GM18868 (cell line): ENCODE data around the gene CCDC177.
A peak's percentile ranks its signal among the peaks of the same experiment; 100 is the strongest.

Source experiments
- ATAC-seq: cut with Tn5 transposase; IDR thresholded peaks from one replicate; pipeline ENCODE4 v1.9.1; 2021; ENCODE audit warnings: mild to moderate bottlenecking, moderate library complexity; ENCODE audit not compliant: unreplicated experiment

The CCDC177 gene

DNA sequence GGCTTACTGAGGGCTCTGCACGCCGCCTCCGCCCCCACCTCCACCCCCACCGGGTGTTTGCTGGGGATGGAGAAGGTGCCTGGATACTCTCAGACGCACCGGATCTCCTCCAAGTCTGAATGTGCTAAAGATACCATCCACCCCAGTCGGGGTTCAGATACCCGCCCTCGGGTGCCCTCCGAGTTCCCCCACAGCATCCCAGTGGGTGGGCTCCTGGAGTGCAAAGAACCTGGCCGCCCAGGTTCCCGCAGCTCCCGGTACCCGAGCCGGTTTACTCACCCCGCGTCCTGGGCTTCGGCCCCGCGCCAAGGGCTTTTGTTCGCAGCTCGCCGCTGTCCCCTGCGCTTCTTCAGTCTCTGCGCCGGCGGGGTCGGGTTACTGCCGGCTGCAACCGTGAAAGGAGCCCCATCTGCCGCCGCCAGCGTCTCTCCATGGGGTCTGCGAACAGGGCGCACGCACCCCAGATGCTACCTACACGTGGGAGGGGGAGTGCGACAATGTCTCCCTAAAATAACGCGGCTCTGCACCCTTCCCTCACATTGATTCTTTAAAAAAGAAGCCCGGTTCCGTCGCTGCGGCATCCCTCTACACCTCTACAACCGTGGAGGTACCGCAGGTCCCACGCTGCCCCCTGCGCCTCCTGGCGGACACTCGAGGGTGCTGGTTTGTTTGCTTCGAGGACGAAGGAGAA is at the start of gene CCDC177:
Gene CCDC177, minus strand, starts transcription at position 609 of the 691 bp plus-strand sequence. CDS start 1,249 bp downstream, outside the sequence.
- ATAC-seq = no peak

- ATAC-seq = no peak
These were observed 49.5 kb upstream of the CCDC177 start for GRCh38 chr14:69624136-69624535.

- ATAC-seq = no peak
These were observed 46.3 kb upstream of the CCDC177 start for GRCh38 chr14:69620981-69621380.

DNA sequence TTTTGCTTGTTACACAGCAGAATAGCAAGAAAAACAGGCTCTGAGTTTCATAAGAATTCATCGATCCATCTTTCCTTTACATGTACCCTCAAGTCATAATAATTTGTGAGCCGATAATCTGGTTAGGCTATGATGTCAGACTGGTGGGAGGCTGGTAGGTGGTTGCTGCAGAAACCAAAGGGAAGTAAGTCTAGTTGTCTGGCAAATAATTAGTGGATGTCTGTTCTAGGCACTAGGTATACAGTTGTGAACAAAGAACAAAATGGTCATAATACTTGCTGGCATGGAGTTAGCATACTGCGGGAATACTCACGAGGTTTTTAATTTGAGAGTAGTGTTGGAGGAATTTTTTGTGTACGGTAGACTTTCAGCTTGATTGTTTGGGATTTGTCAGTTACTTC is 45.5 kb upstream of the CCDC177 start:
- ATAC-seq = no peak

DNA sequence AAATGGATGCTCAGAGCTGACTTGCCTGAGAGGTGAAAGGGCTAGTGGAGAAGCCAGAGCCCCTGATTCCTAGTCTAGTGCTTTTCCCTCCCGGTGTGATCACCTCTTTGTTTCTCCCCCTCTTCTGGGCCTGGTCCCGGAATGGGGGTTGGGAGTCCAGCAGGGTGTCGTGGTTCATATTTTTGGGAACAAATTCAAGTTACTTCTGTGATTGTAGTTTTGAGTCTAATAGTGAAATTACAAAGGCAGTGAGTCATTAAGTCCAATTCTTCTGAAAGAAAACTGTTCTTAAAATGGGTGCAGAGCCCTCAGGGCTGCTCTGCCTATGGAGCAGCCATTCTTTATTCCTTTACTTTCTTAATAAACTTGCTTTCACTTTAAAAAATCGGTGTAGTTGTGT is 44.3 kb upstream of the CCDC177 start:
- ATAC-seq = no peak

DNA sequence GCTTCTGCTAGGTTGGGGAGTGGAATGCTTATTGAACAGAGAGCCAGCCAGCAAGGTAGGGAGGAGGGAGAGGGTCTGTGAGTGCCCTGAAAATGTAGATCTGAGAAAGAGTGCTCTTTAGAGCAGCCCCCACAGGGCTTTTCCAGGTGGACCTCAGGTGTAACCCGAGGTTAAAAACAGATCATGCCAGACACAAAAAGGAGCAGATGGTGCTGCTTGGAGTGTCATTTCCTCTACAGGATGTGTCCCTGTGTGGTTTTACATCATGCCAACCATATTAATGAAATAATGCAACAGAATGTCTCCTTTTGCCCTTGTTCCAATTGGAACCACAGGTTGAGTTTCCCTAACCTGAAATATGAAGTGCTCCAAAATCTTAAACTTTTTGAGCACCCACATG is 43.1 kb upstream of the CCDC177 start:
- no peak for ATAC-seq

DNA sequence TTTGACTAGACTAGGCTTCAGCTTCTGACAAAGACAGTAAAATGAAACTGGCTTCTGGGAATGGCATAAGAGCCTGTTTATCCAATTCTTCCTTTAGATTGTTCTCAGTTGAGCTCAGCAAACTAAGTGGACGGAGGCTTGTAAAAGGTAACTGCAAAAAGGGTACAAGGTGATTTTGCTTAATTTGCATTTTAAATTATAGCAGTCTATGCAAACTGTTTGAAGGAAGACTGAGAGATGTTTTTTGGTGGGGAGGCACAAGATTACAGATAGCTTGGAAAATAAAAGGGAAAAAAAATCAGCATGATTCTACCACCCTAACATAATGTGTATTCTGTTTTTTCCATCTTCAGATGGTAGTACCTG is 41.7 kb upstream of the CCDC177 start:
- no peak for ATAC-seq

DNA sequence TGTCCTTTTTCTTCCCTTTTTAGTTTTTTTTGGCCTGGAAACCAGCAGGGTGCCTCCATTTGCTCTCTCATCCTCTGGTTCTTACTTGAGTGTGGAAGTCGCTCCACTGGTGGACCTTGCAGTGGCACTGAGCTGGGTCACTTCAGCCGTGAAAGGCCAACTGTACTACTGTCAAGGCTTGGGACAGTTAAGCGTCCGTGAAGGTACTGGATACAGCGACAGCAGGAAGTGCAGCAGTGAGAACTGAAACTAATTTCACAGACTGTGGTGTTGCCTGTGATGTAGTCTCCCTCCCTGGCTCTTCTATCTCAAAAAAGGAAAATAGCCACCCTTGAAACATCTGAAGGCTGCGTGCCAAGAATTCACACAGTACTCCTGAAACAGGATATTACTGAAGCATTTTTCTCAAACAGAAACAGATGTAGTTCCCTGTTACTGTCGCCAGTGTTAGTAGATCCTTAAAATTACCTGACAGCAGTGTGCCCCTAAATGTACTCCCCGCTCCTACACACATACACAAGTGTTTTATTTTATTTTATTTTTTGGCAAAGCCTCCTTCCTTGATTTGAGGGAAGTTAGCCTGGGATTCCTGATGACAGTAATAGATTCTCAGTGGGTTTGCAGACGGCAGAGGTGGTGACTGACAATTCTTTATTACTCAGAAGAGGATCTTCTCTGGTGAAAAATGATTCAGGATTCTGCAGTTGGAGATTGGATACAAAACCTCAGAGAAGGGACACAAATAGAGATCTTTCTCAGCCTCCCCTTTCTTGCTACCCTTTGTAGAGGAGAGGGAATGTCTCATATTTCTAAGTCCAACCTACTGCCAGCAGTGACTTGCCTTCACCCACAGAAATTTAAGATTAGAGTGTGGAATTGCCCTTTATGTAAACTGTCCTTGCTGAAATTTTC is 41.1 kb upstream of the CCDC177 start:
- peak; percentile 56 for ATAC-seq

DNA sequence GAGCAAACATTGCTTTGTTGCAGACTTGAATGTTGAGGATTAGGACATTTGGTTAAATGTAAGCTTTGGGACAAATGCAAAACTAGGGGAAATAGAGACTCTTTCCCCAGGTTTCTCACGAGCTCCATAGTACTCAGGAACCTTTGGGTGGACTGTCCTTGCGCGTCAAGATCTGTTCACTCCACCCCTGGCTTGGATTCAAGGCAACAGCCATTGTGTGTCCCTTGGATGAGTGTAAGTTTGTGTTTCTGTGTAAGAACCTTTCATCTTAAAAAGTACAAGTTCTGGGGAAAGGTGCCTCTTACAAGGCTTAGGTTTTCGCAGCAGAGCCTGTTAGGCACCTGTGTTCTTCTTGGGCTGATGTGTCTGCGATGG is 40.4 kb upstream of the CCDC177 start:
- peak; percentile 2 for ATAC-seq

DNA sequence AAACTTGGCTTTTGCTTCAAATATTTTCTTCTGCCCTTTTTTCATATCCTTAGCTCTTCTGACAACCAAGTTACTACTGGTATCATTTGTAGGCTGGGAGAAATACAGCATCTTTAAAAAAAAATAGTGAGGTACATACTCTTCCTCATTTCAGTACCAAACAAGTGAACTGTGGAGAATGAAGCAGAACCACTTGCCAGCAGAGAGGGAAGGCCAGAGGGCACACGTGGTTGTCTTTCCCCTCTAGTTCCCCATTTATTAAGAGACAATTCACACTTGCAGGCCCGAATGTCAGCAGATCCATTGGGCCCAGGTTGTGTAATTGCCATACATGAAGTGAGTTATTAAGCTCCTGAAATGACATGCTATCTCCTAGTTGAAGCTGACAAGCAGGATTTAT is 39.9 kb upstream of the CCDC177 start:
- no peak for ATAC-seq

GRCh38 chr14:69613312-69614073 is 38.8 kb upstream of the CCDC177 start:
- ATAC-seq = no peak

DNA sequence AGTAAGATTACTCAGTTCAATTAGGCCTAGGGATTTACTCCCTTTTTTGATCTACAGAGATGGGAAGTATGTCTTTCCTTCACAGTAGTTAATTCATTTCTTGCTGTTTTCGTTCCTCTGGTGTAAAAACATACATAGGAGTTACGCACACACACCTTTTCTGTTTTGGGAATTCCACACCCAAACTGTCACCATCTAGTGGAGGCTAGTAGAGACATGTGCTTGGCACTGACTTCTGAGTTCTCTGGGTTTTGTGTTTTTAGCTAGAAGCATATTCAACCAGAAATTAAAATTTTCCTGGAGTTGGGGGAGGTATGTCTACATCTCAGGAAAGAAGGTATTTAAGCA is 38.1 kb upstream of the CCDC177 start:
- ATAC-seq = no peak

DNA sequence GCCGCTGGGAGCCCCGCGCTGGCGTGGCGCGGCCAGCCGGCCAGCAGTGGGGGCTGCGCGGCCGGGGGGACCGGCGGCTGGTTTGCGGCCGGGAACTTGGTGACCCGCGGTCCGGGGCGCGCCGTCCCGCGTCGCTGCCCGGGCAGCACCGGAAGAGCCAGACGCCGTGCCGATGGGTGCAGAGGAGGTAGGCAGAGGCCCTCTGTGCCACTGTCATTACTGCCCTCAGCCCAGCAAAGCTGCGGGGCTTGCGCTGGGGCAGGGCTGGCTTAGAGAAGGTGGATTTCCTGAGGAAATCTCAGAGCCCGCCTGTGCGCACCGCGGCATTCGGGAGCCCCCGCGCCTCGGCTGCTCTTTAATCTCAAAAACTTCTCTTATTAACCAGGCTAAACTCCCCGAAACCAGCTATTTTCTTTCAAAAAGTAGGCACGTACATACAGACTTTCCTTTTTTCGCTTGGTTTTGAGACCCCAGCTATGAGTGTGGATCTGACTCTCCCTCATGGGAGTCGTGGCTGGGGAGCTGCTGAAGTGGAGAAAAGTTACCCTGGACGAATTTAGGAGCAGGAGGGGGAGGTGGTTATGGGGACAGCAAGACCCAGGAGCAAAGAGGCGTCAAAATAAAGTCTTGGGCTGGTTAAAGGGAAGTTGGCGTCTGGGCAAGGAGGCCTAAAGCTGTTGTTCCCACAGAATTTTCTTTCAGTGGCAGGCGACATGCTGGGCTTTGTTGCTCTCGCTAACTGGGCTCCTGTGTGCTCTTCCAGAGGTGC is 37.5 kb upstream of the CCDC177 start:
- ATAC-seq = no peak

GRCh38 chr14:69611172-69612013 is 36.7 kb upstream of the CCDC177 start, which contains the start of gene SUSD6:
Gene SUSD6 (plus strand): TSS chr14:69611596. CDS start chr14:69658593, 46,997 bp downstream.
- ATAC-seq = peak; percentile 66

DNA sequence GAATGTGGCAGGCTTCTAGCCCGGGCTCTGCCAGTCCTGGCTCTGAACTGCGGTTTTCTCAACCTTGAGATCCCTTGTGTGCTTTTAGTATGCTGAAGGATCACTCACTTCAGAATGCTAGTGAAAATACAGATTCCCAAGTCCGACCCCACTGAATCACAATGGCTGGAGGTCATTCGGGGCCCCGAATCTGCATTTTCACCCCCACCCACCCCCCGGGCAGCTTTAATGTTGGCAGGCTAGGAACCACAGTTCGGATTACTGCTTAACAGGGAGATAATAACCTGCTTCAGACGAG is 36.2 kb upstream of the CCDC177 start:
- ATAC-seq = no peak

DNA sequence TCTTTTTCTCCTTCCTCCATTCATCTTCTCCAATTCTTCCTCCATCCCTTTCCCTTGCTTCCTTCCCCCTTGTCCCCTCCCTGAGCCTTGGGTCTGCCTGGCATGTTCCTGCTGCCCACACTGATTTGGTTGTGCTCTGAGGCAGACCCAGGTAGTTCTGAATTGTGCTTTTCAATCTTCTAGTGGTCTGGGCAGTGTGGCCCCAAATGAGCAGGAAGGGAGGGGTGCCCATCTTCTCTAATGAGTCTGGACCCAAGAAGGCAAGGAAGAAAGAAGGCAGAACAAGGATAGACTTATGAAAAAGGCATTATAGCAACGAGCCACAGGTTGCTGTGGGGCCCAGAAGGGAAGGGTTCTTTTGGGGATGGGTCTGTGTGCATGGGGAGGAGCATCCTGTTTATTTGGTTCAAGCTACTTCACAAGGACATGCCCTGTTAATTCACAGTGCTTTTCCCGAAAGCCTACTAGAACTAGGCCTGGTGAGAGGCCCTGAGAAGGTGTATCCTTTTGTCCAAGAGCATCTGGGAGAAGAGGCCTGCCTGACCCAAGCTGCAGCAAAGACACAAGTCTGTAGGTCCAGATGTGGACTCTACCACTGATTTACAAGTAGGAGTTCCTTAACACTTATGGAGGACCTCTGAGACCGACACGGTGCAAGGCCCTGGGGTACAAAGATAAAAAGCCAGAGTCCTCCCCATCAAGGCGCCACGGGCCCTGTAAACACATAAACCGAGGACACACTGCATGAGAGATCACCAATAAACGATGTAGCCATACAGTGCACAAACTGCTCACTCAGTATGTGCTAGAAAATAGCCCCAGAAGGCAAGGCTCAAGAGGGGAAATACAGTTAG is 35.6 kb upstream of the CCDC177 start:
- no peak for ATAC-seq

DNA sequence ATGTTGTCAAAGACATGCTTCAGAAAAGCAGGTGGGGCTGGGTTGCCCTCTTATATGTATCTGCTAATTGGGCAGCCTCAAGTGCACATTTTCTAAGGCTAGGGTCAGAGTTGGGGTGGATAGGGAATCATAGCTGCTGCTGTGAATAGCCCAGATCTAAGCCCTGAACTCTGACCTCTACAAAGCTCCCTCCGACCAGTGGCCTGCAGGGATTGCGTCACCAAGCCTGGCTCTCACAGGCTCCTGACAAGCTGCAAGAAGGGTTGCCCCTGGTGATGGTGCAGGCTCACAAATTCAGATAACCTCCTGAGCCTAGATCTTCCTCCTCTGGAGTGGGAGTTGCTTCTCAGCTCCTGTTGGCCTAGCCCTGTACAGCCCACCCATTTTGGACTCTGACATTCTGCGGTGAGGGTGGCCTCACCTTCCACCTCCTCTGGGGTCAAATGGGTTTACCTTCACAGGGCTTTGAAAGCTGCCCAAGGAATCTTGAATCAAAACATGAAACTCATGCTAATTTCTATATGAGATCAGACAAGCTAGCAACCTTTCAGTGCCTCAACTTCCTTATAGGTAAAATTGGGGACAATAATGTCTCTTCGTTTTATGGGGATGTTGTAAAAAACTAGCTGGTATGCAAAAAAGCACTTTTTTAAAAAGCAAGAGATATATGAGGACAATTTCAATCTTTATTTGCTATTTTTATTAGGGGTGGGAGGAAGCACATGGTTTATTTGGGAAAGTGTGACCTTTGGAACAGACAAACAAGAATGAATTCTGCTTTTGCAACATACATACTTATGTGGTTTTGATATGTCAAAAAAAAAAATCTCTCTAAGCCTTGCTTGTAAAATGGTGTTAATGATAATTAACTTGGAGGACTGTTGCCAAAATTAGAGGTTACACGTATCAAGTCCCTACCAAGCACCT is 31.9 kb upstream of the CCDC177 start:
- ATAC-seq = no peak

DNA sequence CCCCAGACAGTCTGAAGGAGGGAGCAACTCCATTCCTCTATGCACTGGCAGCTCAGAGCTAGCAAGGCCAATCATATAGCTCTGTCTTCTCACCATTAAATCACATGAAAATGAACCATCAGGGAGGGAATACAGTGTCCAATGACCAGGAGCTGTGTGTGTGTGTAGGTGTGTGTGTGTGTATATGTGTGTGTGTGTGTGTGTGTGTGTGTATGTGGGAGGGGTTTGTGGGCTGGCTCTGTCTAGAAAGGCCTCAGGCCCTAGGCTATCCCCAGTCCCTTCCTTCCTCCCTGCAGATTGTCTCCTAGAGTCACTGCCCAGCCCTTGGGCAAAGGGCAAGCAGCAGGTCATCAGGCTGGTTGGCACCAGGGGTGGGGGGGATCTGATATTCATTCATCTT is 31.1 kb upstream of the CCDC177 start:
- ATAC-seq = no peak
